Measurements from ENCODE around the gene MAPK4.

MAPK4 gene

GRCh38 chr18:50711386-50711785, 151.5 kb downstream of the MAPK4 start:
- ChIA-PET CTCF (no interaction called here), POLR2A (no interaction called here)
- H3K4me3 ChIP-seq (ENCODE audit: low read depth, low read length), result no peak overlapping the region
- TF ChIP-seq CTCF (IDR thresholded peaks at IDR 0.05; ENCODE audit: insufficient read depth, low read length, missing control alignments), result no peak
- no peak for DNase-seq (ENCODE audit: low read depth, low spot score)

GRCh38 chr18:50715919-50716318, 156.0 kb downstream of the MAPK4 start:
- no peak for DNase-seq (ENCODE audit: low read depth, low spot score)
- no peak for TF ChIP-seq CTCF (IDR thresholded peaks at IDR 0.05; ENCODE audit: insufficient read depth, low read length, missing control alignments)
- ChIA-PET POLR2A (no interaction called here), CTCF (no interaction called here)
- no peak overlapping the region for H3K4me3 ChIP-seq (ENCODE audit: low read depth, low read length)

GRCh38 chr18:50716902-50717301, 157.0 kb downstream of the MAPK4 start:
- H3K4me3 ChIP-seq (ENCODE audit: low read depth, low read length), result no peak overlapping the region
- CTCF ChIA-PET, result no interaction called here
- POLR2A ChIA-PET, result no interaction called here
- no peak for TF ChIP-seq CTCF (IDR thresholded peaks at IDR 0.05; ENCODE audit: insufficient read depth, low read length, missing control alignments)
- DNase-seq (ENCODE audit: low read depth, low spot score), result no peak

- DNase-seq (ENCODE audit: low read depth, low spot score), result no peak
- POLR2A ChIA-PET, result no interaction called here
- no peak overlapping the region for H3K4me3 ChIP-seq (ENCODE audit: low read depth, low read length)
- TF ChIP-seq CTCF (IDR thresholded peaks at IDR 0.05; ENCODE audit: insufficient read depth, low read length, missing control alignments), result no peak
- CTCF ChIA-PET, result no interaction called here
Observed at GRCh38 chr18:50717563-50717962, 157.7 kb downstream of the MAPK4 start.

- POLR2A ChIA-PET, result no interaction called here
Observed at GRCh38 chr18:50719471-50720324, 159.8 kb downstream of the MAPK4 start.

GRCh38 chr18:50720325-50720674, 160.4 kb downstream of the MAPK4 start:
- ChIA-PET CTCF (no interaction called here), POLR2A (no interaction called here)
- DNase-seq (ENCODE audit: low read depth, low spot score), result no peak
- H3K4me3 ChIP-seq (ENCODE audit: low read depth, low read length), result no peak overlapping the region
- no peak for TF ChIP-seq CTCF (IDR thresholded peaks at IDR 0.05; ENCODE audit: insufficient read depth, low read length, missing control alignments)

More at GRCh38 chr18:50719471-50720324, 159.8 kb downstream of the MAPK4 start:
- no peak overlapping the region for H3K4me3 ChIP-seq (ENCODE audit: low read depth, low read length)
- no peak for TF ChIP-seq CTCF (IDR thresholded peaks at IDR 0.05; ENCODE audit: insufficient read depth, low read length, missing control alignments)
- no peak for DNase-seq (ENCODE audit: low read depth, low spot score)
- CTCF ChIA-PET, result no interaction called here
